ENCODE measurements around the gene ROR1.

The ROR1 gene

DNA sequence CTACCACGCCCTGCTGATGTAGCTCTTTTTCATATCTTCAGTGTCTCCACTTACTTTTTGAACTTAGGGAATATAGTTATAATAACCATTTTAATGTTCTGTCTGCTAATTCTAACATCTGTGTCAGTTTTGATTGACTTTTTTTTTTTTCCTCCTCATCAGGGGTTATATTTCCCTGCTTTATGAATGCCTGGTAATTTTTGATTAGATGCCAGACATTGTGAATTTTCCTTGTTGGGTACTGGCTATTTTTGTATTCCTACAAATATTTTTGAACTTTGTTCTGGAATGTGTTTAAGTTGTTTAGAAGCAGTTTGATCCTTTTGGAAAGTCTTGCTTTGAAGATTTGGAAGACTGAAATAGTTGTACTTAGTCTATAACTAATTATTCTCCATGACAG is 82.1 kb downstream of the ROR1 start:
- Histone ChIP-seq H2AFZ (no peak overlapping the region), H3K36me3 (ENCODE audit: control insufficient read depth, insufficient read depth, low read length) (no peaks in the 10 kb centered on the region), H3K9me3 (ENCODE audit: control insufficient read depth, low read length) (no peaks in the 10 kb centered on the region), H3K4me1 (no peaks in the 10 kb centered on the region), H3K27ac (no peak overlapping the region), H3K27me3 (ENCODE audit: control insufficient read depth, insufficient read depth, low read length) (no peaks in the 10 kb centered on the region), H3K4me2 (ENCODE audit: low read length) (no peak overlapping the region), H3K79me2 (no peaks in the 10 kb centered on the region), H3K4me3 (ENCODE audit: low read depth, low read length) (no peak overlapping the region), H3K9ac (no peak overlapping the region)
- TF ChIP-seq, protein P1, sequence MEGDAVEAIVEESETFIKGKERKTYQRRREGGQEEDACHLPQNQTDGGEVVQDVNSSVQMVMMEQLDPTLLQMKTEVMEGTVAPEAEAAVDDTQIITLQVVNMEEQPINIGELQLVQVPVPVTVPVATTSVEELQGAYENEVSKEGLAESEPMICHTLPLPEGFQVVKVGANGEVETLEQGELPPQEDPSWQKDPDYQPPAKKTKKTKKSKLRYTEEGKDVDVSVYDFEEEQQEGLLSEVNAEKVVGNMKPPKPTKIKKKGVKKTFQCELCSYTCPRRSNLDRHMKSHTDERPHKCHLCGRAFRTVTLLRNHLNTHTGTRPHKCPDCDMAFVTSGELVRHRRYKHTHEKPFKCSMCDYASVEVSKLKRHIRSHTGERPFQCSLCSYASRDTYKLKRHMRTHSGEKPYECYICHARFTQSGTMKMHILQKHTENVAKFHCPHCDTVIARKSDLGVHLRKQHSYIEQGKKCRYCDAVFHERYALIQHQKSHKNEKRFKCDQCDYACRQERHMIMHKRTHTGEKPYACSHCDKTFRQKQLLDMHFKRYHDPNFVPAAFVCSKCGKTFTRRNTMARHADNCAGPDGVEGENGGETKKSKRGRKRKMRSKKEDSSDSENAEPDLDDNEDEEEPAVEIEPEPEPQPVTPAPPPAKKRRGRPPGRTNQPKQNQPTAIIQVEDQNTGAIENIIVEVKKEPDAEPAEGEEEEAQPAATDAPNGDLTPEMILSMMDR (IDR thresholded peaks at IDR 0.05): no peak

- Histone ChIP-seq H3K4me2 (ENCODE audit: low read length) (no peak overlapping the region), H3K79me2 (no peaks in the 10 kb centered on the region), H3K9me3 (ENCODE audit: control insufficient read depth, low read length) (no peaks in the 10 kb centered on the region), H3K27ac (no peak overlapping the region), H3K27me3 (ENCODE audit: control insufficient read depth, insufficient read depth, low read length) (no peaks in the 10 kb centered on the region), H3K4me1 (no peaks in the 10 kb centered on the region), H3K36me3 (ENCODE audit: control insufficient read depth, insufficient read depth, low read length) (no peaks in the 10 kb centered on the region), H2AFZ (no peak overlapping the region), H3K4me3 (ENCODE audit: low read depth, low read length) (no peak overlapping the region), H3K9ac (no peak overlapping the region)
- TF ChIP-seq, protein P1 (IDR thresholded peaks at IDR 0.05): no peak
These were observed 83.1 kb downstream of the ROR1 start for GRCh38 chr1:63856924-63857323.

DNA sequence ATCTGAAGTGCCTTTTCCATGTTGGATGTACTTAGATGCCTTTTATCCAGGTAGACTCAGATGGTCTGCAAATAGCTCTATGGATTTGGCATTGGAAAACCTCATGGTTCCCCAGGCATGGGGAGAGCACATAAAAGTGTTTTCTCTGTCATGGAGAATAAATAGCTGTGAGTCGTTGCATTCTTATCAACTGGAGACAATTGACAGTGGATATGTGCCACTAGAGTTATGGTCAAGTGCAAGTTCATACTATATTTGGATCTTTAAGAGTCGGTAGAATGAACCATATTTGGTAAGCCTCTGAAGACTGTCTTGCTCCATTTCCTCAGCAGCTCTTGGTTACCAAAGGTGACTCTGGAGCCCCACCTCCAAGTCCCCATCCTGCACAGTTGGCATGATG is 83.7 kb downstream of the ROR1 start:
- Histone ChIP-seq H3K36me3 (ENCODE audit: control insufficient read depth, insufficient read depth, low read length) (no peaks in the 10 kb centered on the region), H3K4me1 (no peaks in the 10 kb centered on the region), H3K9ac (no peak overlapping the region), H3K27me3 (ENCODE audit: control insufficient read depth, insufficient read depth, low read length) (no peaks in the 10 kb centered on the region), H2AFZ (no peak overlapping the region), H3K4me2 (ENCODE audit: low read length) (no peak overlapping the region), H3K4me3 (ENCODE audit: low read depth, low read length) (no peak overlapping the region), H3K27ac (no peak overlapping the region), H3K9me3 (ENCODE audit: control insufficient read depth, low read length) (no peaks in the 10 kb centered on the region), H3K79me2 (no peaks in the 10 kb centered on the region)
- TF ChIP-seq, protein P1 (IDR thresholded peaks at IDR 0.05): no peak

- TF ChIP-seq, protein P1 (IDR thresholded peaks at IDR 0.05): no peak
- no peaks in the 10 kb centered on the region for H3K36me3 ChIP-seq (ENCODE audit: control insufficient read depth, insufficient read depth, low read length)
- no peak overlapping the region for H2AFZ ChIP-seq
- H3K79me2 ChIP-seq: peaks cover under 1% of the 10 kb centered on the region
- no peak overlapping the region for H3K27ac ChIP-seq
- no peak overlapping the region for H3K4me2 ChIP-seq (ENCODE audit: low read length)
- no peaks in the 10 kb centered on the region for H3K9me3 ChIP-seq (ENCODE audit: control insufficient read depth, low read length)
- H3K4me1 ChIP-seq: no peaks in the 10 kb centered on the region
- no peaks in the 10 kb centered on the region for H3K27me3 ChIP-seq (ENCODE audit: control insufficient read depth, insufficient read depth, low read length)
- H3K9ac ChIP-seq: no peak overlapping the region
- H3K4me3 ChIP-seq (ENCODE audit: low read depth, low read length): no peak overlapping the region
These were observed 84.3 kb downstream of the ROR1 start for GRCh38 chr1:63858153-63858552.

- Histone ChIP-seq H3K36me3 (ENCODE audit: control insufficient read depth, insufficient read depth, low read length) (no peaks in the 10 kb centered on the region), H3K9me3 (ENCODE audit: control insufficient read depth, low read length) (no peaks in the 10 kb centered on the region), H3K4me1 (no peaks in the 10 kb centered on the region), H3K79me2 (peaks cover 2% of the 10 kb centered on the region), H3K27ac (no peak overlapping the region), H3K9ac (no peak overlapping the region), H2AFZ (no peak overlapping the region), H3K4me2 (ENCODE audit: low read length) (no peak overlapping the region), H3K4me3 (ENCODE audit: low read depth, low read length) (no peak overlapping the region), H3K27me3 (ENCODE audit: control insufficient read depth, insufficient read depth, low read length) (no peaks in the 10 kb centered on the region)
- TF ChIP-seq, protein P1 (IDR thresholded peaks at IDR 0.05): no peak
These were observed 85.9 kb downstream of the ROR1 start for GRCh38 chr1:63859480-63860275.

All from parathyroid adenoma (tissue), 2 donors.